ENCODE measurements around the gene VPS39. TPM values are rescaled to one million over a fixed set of nuclear protein-coding genes. Genes with fewer than 3 reads are reported as not detected.

Gene VPS39
- total and polyA plus RNA-seq, 2 experiments from 2014 or later: 28.8 to 43.9 TPM

DNA sequence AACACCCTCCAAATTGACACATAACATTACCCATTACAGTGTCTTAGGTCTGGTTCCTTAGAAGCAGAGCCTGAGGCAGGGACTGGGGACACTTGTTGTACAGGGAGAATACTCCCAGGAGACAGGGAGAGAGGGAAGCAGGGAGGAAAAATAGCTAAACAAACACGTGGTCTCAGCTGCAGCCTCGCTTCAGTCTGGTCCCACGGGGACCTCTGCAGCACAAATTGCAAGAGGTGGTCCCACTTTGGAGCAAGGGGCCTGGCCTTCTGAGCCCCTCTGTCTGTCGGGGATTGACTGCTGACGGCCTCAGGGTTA lies 88.7 kb downstream of the VPS39 start:
- Histone ChIP-seq H2AFZ (peak overlapping the region; percentile 32), H3K36me3 (replicated peaks; ENCODE audit: insufficient read depth, low read depth) (no peaks in the 10 kb centered on the region), H3K4me2 (peak overlapping the region; percentile 55), H3K4me3 (no peak overlapping the region), H3K9me3 (ENCODE audit: low read depth) (no peaks in the 10 kb centered on the region), H3K79me2 (no peaks in the 10 kb centered on the region), H3K27ac (no peak overlapping the region), H3K9me2 (replicated peaks; ENCODE audit: insufficient read depth) (no peaks in the 10 kb centered on the region), H4K20me1 (ENCODE audit: insufficient read depth, poor library complexity, severe bottlenecking) (no peaks in the 10 kb centered on the region), H3K27me3 (no peaks in the 10 kb centered on the region), H3K4me1 (ENCODE audit: insufficient read depth) (peaks cover 13% of the 10 kb centered on the region)
- 59% methylated on average over 5 of the region's 5 CpGs for WGBS (ENCODE audit: low lambda C conversion rate, missing lambda C conversion rate)
- no peak for DNase-seq (ENCODE audit: low spot score)
- no peak for TF ChIP-seq EZH2phosphoT487 (IDR thresholded peaks at IDR 0.05; ENCODE audit: low read depth, severe bottlenecking, unreplicated experiment)
- TF ChIP-seq, protein P1, sequence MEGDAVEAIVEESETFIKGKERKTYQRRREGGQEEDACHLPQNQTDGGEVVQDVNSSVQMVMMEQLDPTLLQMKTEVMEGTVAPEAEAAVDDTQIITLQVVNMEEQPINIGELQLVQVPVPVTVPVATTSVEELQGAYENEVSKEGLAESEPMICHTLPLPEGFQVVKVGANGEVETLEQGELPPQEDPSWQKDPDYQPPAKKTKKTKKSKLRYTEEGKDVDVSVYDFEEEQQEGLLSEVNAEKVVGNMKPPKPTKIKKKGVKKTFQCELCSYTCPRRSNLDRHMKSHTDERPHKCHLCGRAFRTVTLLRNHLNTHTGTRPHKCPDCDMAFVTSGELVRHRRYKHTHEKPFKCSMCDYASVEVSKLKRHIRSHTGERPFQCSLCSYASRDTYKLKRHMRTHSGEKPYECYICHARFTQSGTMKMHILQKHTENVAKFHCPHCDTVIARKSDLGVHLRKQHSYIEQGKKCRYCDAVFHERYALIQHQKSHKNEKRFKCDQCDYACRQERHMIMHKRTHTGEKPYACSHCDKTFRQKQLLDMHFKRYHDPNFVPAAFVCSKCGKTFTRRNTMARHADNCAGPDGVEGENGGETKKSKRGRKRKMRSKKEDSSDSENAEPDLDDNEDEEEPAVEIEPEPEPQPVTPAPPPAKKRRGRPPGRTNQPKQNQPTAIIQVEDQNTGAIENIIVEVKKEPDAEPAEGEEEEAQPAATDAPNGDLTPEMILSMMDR (IDR thresholded peaks at IDR 0.05; ENCODE audit: poor library complexity): no peak
- TF ChIP-seq EZH2 (IDR thresholded peaks at IDR 0.05; ENCODE audit: borderline replicate concordance): no peak

DNA sequence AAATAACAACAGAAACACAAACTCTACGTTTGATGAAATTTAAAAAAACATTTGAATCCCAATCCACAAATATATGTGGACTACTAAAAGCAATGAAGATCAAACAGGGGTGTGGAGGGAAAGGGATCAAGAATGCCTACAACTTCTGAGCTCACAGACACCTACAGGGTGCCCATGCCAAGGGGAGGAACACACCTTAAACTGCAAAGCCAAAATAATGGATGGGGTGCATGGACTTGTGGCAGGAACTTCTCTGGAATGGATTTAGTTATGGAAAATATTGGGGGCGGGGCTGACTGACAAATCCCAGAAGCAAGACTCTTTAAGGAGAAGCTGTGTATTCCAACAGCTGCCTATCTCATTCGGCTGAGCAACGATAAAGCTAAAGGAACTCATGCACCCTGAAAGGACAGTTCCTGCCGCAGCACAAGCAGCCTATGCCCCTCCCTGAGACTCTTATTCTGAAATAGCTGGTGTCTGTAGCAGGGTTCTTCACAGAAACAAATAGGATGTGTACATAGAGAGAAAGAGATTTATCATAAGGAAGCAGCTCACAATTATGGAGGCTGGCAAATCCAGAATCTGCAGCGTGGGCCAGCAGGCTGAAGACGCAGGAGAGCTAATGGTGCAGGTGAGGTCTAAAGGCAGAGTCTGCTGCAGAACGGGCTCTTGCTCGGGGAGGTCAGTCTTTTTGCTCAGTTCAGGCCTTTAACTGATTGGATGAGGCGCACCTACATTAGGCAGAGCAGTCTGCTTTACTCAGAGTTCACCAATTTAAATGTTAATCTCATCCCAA lies 89.3 kb downstream of the VPS39 start:
- Histone ChIP-seq H3K4me3 (no peak overlapping the region), H3K4me2 (peak overlapping the region; percentile 55), H3K9me3 (ENCODE audit: low read depth) (no peaks in the 10 kb centered on the region), H3K27me3 (no peaks in the 10 kb centered on the region), H3K79me2 (no peaks in the 10 kb centered on the region), H3K36me3 (replicated peaks; ENCODE audit: insufficient read depth, low read depth) (no peaks in the 10 kb centered on the region), H3K27ac (no peak overlapping the region), H3K4me1 (ENCODE audit: insufficient read depth) (peaks cover 13% of the 10 kb centered on the region), H4K20me1 (ENCODE audit: insufficient read depth, poor library complexity, severe bottlenecking) (no peaks in the 10 kb centered on the region), H2AFZ (peak overlapping the region; percentile 32), H3K9me2 (replicated peaks; ENCODE audit: insufficient read depth) (no peaks in the 10 kb centered on the region)
- no peak for TF ChIP-seq EZH2 (IDR thresholded peaks at IDR 0.05; ENCODE audit: borderline replicate concordance)
- TF ChIP-seq, protein P1 (IDR thresholded peaks at IDR 0.05; ENCODE audit: poor library complexity): no peak
- TF ChIP-seq EZH2phosphoT487 (IDR thresholded peaks at IDR 0.05; ENCODE audit: low read depth, severe bottlenecking, unreplicated experiment): no peak
- peak; percentile 49 for DNase-seq (ENCODE audit: low spot score)
- 21% methylated on average over 10 of the region's 10 CpGs for WGBS (ENCODE audit: low lambda C conversion rate, missing lambda C conversion rate)

DNA sequence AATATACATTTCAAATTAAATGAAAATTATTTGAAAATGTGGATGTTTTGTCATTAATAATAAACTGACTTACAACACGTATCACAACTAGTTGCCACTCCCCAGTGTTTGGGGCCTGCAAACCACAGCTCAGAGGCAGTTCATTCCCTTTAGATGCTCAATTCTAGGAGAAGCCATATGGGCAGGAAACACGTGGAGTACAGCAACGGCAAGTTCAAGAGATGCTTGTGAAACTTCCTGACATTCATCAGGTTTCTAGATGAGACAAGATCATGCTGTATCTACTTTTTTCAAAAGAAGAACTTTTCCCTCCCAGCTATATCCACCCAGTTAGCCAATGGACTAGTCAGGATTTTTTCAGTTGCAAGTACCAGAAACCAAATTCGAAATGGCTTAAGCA lies 96.2 kb downstream of the VPS39 start:
- H3K4me2 ChIP-seq: no peak overlapping the region
- no peaks in the 10 kb centered on the region for H3K9me3 ChIP-seq (ENCODE audit: low read depth)
- H3K27ac ChIP-seq: no peak overlapping the region
- DNase-seq (ENCODE audit: low spot score): no peak
- no peaks in the 10 kb centered on the region for H3K36me3 ChIP-seq (replicated peaks; ENCODE audit: insufficient read depth, low read depth)
- no peak overlapping the region for H3K4me3 ChIP-seq
- WGBS (ENCODE audit: low lambda C conversion rate, missing lambda C conversion rate): 84% methylated on average over 4 of the region's 4 CpGs
- no peaks in the 10 kb centered on the region for H3K27me3 ChIP-seq
- TF ChIP-seq, protein P1 (IDR thresholded peaks at IDR 0.05; ENCODE audit: poor library complexity): no peak
- TF ChIP-seq EZH2phosphoT487 (IDR thresholded peaks at IDR 0.05; ENCODE audit: low read depth, severe bottlenecking, unreplicated experiment) (no peak), EZH2 (IDR thresholded peaks at IDR 0.05; ENCODE audit: borderline replicate concordance) (no peak)
- H4K20me1 ChIP-seq (ENCODE audit: insufficient read depth, poor library complexity, severe bottlenecking): no peaks in the 10 kb centered on the region
- H2AFZ ChIP-seq: no peak overlapping the region
- no peaks in the 10 kb centered on the region for H3K9me2 ChIP-seq (replicated peaks; ENCODE audit: insufficient read depth)
- no peaks in the 10 kb centered on the region for H3K79me2 ChIP-seq
- no peaks in the 10 kb centered on the region for H3K4me1 ChIP-seq (ENCODE audit: insufficient read depth)

Measured in hepatocyte (in vitro differentiated cells).